Caco-2 (cell line): ENCODE measurements around the gene UBN2. TPM values are rescaled to one million over a fixed set of nuclear protein-coding genes. Genes with fewer than 3 reads are reported as not detected.
A peak's percentile ranks its signal among the peaks of the same experiment; 100 is the strongest.

Source experiments
- BruUV-seq: library from RNA; stranded (reverse); fragments of 400-500 nt; replicated peaks from 2 replicates; lab custom pipeline; 2021; lab: Mats Ljungman, UMichigan
- CTCF ChIA-PET: fragments of 300-600 bp; sonication (Branson Sonifier 250); formaldehyde crosslinking; loops from one replicate; lab custom pipeline; 2022; ENCODE audit warnings: antibody characterized with exemption; lab: Charles Lee
- POLR2A ChIA-PET: fragments of 300-600 bp; sonication (Branson Sonifier 250); formaldehyde crosslinking; loops from one replicate; lab custom pipeline; 2022; ENCODE audit warnings: antibody characterized with exemption; lab: Charles Lee
- DNase-seq, 2 experiments: peaks; one replicate each; pipeline versions ENCODE4 v3.0.0 to v3.0.0-alpha.2; 2020 to 2022
- H3K27me3 ChIP-seq: replicated peaks from 2 replicates; pipeline ENCODE4 v1.6.0; 2011; ENCODE audit warnings: low read length; ENCODE audit not compliant: control insufficient read depth, insufficient read depth
- H3K36me3 ChIP-seq: 2 replicates; pipeline ENCODE4 v1.5.1; 2011; ENCODE audit warnings: low read length; ENCODE audit not compliant: control insufficient read depth, insufficient read depth
- H3K4me1 ChIP-seq: fragments of 250-450 bp; sonication (Bioruptor Pico); 2 replicates; pipeline ENCODE4 v1.5.1; 2020; ENCODE audit warnings: mild to moderate bottlenecking
- H3K4me3 ChIP-seq: 2 replicates; pipeline ENCODE4 v1.5.1; 2011; ENCODE audit warnings: low read depth, mild to moderate bottlenecking, control low read depth, low read length
- H3K9me3 ChIP-seq: fragments of 250-450 bp; sonication (Bioruptor Pico); 2 replicates; pipeline ENCODE4 v1.5.1; 2020; ENCODE audit warnings: mild to moderate bottlenecking, moderate library complexity
- H3K27ac Mint-ChIP-seq: one replicate; pipeline ENCODE4 v1.8.0; 2022; ENCODE audit warnings: mixed read lengths; ENCODE audit not compliant: unreplicated experiment
- H3K27me3 Mint-ChIP-seq: one replicate; pipeline ENCODE4 v1.8.0; 2022; ENCODE audit warnings: mixed read lengths; ENCODE audit not compliant: insufficient read depth, unreplicated experiment
- H3K36me3 Mint-ChIP-seq: one replicate; pipeline ENCODE4 v1.8.0; 2022; ENCODE audit warnings: mild to moderate bottlenecking, mixed read lengths; ENCODE audit not compliant: insufficient read depth, unreplicated experiment
- H3K4me1 Mint-ChIP-seq: one replicate; pipeline ENCODE4 v1.8.0; 2022; ENCODE audit warnings: low read depth, mixed read lengths; ENCODE audit not compliant: unreplicated experiment
- H3K4me3 Mint-ChIP-seq: one replicate; pipeline ENCODE4 v1.8.0; 2022; ENCODE audit warnings: mild to moderate bottlenecking, moderate library complexity, mixed read lengths; ENCODE audit not compliant: unreplicated experiment
- H3K9me3 Mint-ChIP-seq: one replicate; pipeline ENCODE4 v1.8.0; 2022; ENCODE audit warnings: mixed read lengths; ENCODE audit not compliant: unreplicated experiment
- intact Hi-C: fragments of 100-400 bp; cut with micrococcal nuclease; formaldehyde crosslinking; loops from one replicate; pipeline ENCODE4 v1.10.0; 2022; ENCODE audit not compliant: unreplicated experiment
- total RNA-seq: library from RNA; stranded (reverse); gene quantifications from 2 replicates; pipeline ENCODE4 v1.2.3, GENCODE V29; 2022
- TF ChIP-seq, protein P1 (sequence below), 2 experiments: fragments of 200-600 bp in 1 of 2; IDR thresholded peaks; 1 replicate in 1 of 2; 2 replicates in 1 of 2; pipeline versions ENCODE4 v1.5.1 to v1.8.0; 2011 to 2022; ENCODE audit warnings: antibody characterized with exemption in 1 of 2, control low read depth in 1 of 2, inconsistent platforms in 1 of 2, low read depth in 1 of 2, low read length in 1 of 2, mild to moderate bottlenecking in 1 of 2, moderate library complexity in 1 of 2; ENCODE audit not compliant: insufficient read depth in 1 of 2, severe bottlenecking in 1 of 2, unreplicated experiment in 1 of 2

Gene UBN2
- total RNA-seq, 1 experiment from 2014 or later = 21.3 TPM

DNA sequence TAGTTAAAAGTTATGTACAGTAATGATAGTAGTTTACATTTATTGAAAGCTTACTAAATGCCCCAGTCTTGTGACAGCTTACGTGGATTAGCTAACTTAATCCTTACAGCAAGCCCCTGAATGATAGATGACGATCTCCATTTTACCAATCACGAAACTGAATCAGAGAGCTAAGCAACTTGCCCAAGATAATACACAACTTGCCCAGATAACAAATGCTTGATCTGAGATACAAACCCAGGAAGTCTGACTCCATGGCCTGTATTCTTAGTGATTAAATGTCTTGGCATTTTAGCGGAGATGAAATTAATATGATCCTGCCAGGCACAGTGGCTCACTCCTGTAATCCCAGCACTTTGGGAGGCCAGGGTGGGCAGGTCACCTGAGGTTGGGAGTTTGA is 63.2 kb downstream of the UBN2 start:
- DNase-seq = no peak
- TF ChIP-seq, protein P1, sequence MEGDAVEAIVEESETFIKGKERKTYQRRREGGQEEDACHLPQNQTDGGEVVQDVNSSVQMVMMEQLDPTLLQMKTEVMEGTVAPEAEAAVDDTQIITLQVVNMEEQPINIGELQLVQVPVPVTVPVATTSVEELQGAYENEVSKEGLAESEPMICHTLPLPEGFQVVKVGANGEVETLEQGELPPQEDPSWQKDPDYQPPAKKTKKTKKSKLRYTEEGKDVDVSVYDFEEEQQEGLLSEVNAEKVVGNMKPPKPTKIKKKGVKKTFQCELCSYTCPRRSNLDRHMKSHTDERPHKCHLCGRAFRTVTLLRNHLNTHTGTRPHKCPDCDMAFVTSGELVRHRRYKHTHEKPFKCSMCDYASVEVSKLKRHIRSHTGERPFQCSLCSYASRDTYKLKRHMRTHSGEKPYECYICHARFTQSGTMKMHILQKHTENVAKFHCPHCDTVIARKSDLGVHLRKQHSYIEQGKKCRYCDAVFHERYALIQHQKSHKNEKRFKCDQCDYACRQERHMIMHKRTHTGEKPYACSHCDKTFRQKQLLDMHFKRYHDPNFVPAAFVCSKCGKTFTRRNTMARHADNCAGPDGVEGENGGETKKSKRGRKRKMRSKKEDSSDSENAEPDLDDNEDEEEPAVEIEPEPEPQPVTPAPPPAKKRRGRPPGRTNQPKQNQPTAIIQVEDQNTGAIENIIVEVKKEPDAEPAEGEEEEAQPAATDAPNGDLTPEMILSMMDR (IDR thresholded peaks at IDR 0.05; ENCODE audit: insufficient read depth in 1 of 2, low read depth in 1 of 2, low read length in 1 of 2, severe bottlenecking in 1 of 2, unreplicated experiment in 1 of 2) = no peak
- no TSS peak for BruUV-seq
- H3K27me3 ChIP-seq = no peaks in the 10 kb centered on the region
- H3K36me3 Mint-ChIP-seq = peaks cover 6% of the 10 kb centered on the region
- no peak overlapping the region for H3K4me3 ChIP-seq
- H3K4me3 Mint-ChIP-seq = no peak overlapping the region
- ChIA-PET POLR2A (no interaction called here), CTCF (interaction anchor here (0.6 kb wide), 1 partner anchor 25 kb away, joined by 4 read pairs; no protein-coding TSS in a partner anchor)
- no peaks in the 10 kb centered on the region for H3K9me3 ChIP-seq
- no peaks in the 10 kb centered on the region for H3K27me3 Mint-ChIP-seq
- intact Hi-C loops = no loop called here
- H3K27ac Mint-ChIP-seq = peak overlapping the region; percentile 59
- no peaks in the 10 kb centered on the region for H3K36me3 ChIP-seq
- peaks cover 15% of the 10 kb centered on the region for H3K4me1 Mint-ChIP-seq
- H3K4me1 ChIP-seq = peaks cover 47% of the 10 kb centered on the region
- no peaks in the 10 kb centered on the region for H3K9me3 Mint-ChIP-seq

DNA sequence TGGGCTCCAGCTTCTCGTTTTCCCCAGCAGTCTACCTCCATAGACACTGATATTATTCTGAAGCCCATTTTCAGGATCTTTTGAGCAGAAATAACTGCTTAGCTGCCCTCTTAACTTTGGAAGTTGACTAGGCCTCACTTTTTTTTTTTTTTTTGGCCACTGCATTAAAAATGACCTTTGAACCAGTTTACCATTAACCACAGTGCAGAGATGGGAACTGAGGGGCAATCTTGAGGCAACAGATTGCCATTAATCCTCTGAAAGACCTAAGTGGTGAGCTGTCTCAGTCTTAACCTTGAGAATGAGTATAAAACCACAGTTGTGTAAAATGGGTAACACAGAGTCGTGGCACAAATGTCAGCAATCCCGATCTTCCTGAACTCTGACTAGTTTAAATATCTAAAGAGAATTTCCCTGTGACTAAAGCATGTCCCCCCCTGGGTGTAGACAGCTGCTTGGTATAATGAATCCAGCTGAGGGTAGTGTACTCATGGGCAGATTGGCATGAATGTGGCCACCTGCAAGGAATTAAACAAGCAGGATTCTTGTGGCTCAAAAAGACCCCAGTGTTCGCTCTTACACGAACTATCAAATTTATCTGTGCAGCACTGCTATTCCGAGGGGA is 64.0 kb downstream of the UBN2 start:
- H3K9me3 ChIP-seq = no peaks in the 10 kb centered on the region
- Mint-ChIP-seq H3K27ac (peak overlapping the region; percentile 59), H3K9me3 (no peaks in the 10 kb centered on the region), H3K4me1 (peaks cover 22% of the 10 kb centered on the region), H3K27me3 (no peaks in the 10 kb centered on the region), H3K4me3 (no peak overlapping the region), H3K36me3 (peaks cover 6% of the 10 kb centered on the region)
- intact Hi-C loops = loop anchor here (5.0 kb wide), 1 partner anchor 63 kb away; the partner anchor contains the start of gene UBN2
- no peaks in the 10 kb centered on the region for H3K36me3 ChIP-seq
- no peak overlapping the region for H3K4me3 ChIP-seq
- DNase-seq = no peak
- no TSS peak for BruUV-seq
- ChIA-PET CTCF (interaction anchor here (0.6 kb wide), 1 partner anchor 24 kb away, joined by 4 read pairs; no protein-coding TSS in a partner anchor), POLR2A (no interaction called here)
- peaks cover 55% of the 10 kb centered on the region for H3K4me1 ChIP-seq
- TF ChIP-seq, protein P1 (IDR thresholded peaks at IDR 0.05; ENCODE audit: insufficient read depth in 1 of 2, low read depth in 1 of 2, low read length in 1 of 2, severe bottlenecking in 1 of 2, unreplicated experiment in 1 of 2) = no peak
- no peaks in the 10 kb centered on the region for H3K27me3 ChIP-seq

DNA sequence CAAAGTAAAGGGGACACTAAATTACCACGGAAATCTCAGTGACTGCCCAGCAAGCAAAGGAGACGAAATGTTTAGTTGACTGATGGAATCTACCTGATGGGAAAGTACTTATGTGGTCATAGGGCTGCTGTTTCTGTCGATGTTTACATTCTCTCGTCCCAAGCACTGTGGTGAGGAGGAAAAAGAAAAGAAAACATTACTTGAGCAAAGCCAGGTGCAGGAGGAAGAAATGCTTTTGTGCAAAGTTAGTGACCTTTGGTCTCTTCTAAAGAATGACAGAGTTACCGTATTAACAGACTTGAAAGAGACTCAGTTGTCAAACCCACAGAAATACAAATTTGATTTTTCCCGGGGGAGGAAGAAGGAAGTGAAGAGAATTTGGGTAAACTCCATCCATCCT is 66.8 kb downstream of the UBN2 start:
- Histone ChIP-seq H3K4me1 (peaks cover 60% of the 10 kb centered on the region), H3K9me3 (no peaks in the 10 kb centered on the region), H3K4me3 (no peak overlapping the region), H3K27me3 (no peaks in the 10 kb centered on the region), H3K36me3 (no peaks in the 10 kb centered on the region)
- intact Hi-C loops = loop anchor here (1.0 to 5.0 kb wide), 4 partner anchors 13 to 65 kb away; partner anchors contain the start of genes LUC7L2 and UBN2
- Mint-ChIP-seq H3K9me3 (no peaks in the 10 kb centered on the region), H3K4me3 (peak overlapping the region; percentile 58), H3K4me1 (peaks cover 22% of the 10 kb centered on the region), H3K27me3 (no peaks in the 10 kb centered on the region), H3K36me3 (peaks cover 6% of the 10 kb centered on the region), H3K27ac (peak overlapping the region; percentile 56)
- no TSS peak for BruUV-seq
- ChIA-PET POLR2A (interaction anchor here (1.5 kb wide), 1 partner anchor 42 kb away, joined by 8 read pairs; no protein-coding TSS in a partner anchor), CTCF (no interaction called here)
- peak; percentile 62 to 74 for DNase-seq
- TF ChIP-seq, protein P1 (IDR thresholded peaks at IDR 0.05; ENCODE audit: insufficient read depth in 1 of 2, low read depth in 1 of 2, low read length in 1 of 2, severe bottlenecking in 1 of 2, unreplicated experiment in 1 of 2) = no peak
